NB4 (cell line): Measurements from ENCODE around the gene CIDEB.

Experiments used
- MYC ChIP-seq: IDR thresholded peaks from 2 replicates; pipeline ENCODE4 v1.6.1; 2011; ENCODE audit warnings: low read depth, low read length
- POLR2A ChIP-seq: IDR thresholded peaks from 2 replicates; pipeline ENCODE4 v1.6.1; 2011; ENCODE audit warnings: mild to moderate bottlenecking; ENCODE audit not compliant: insufficient read length; ENCODE audit errors: extremely low read depth
- TF ChIP-seq, protein P1 (sequence below): IDR thresholded peaks from one replicate; pipeline ENCODE4 v1.5.1; 2012; ENCODE audit warnings: low read depth, low read length

DNA sequence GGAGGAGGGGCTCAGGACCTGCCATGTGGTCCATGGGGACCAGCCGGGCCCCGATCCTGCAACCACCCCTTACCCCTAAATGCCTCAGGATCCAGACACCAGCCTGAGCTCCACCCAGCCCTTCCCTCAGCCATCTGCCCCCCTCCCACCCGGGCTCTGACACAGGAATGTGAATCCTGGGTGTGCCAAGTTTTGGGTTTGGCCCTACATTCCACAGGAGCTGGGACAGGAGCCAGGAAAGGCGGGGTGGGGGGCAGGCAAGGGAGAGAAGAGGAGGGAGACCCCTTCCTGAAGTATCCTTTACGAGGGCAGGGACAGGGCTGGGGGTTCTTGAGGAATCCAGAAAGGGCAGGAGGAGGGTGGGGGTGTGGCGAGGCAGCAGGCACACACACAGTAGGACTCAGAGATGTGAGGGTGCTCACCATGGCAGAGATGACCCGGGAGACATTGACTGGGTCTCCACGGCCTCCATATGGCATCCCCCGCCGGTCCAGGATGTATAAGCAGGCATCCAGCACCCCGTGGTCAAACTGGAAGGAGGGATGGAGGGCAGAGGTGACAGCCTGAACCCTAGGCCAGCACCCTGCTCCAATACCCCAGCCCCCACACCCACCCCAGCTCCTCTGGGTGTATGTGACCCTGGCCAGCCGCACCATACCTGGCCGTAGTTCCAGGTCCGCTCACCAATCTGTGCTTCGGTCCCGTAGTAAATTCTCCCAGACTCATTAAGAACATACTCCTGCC is 48.3 kb downstream of the CIDEB start:
- TF ChIP-seq, protein P1, sequence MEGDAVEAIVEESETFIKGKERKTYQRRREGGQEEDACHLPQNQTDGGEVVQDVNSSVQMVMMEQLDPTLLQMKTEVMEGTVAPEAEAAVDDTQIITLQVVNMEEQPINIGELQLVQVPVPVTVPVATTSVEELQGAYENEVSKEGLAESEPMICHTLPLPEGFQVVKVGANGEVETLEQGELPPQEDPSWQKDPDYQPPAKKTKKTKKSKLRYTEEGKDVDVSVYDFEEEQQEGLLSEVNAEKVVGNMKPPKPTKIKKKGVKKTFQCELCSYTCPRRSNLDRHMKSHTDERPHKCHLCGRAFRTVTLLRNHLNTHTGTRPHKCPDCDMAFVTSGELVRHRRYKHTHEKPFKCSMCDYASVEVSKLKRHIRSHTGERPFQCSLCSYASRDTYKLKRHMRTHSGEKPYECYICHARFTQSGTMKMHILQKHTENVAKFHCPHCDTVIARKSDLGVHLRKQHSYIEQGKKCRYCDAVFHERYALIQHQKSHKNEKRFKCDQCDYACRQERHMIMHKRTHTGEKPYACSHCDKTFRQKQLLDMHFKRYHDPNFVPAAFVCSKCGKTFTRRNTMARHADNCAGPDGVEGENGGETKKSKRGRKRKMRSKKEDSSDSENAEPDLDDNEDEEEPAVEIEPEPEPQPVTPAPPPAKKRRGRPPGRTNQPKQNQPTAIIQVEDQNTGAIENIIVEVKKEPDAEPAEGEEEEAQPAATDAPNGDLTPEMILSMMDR = no peak
- TF ChIP-seq POLR2A (no peak), MYC (no peak)
